HL-60 (cell line): Measurements from ENCODE around the gene PAQR8.

Experiments used
- DNase-seq, 2 experiments: peaks; one replicate each; pipeline ENCODE4 v3.0.0-alpha.2; 2010 to 2020; ENCODE audit warnings: low read depth in 1 of 2, low spot score in 1 of 2
- H3K27ac ChIP-seq: fragments of 250-450 bp; sonication (Bioruptor Pico); replicated peaks from 2 replicates; pipeline ENCODE4 v1.5.1; 2020; ENCODE audit warnings: mild to moderate bottlenecking, moderate library complexity
- H3K27me3 ChIP-seq: fragments of 250-450 bp; sonication (Bioruptor Pico); 2 replicates; pipeline ENCODE4 v1.5.1; 2021; ENCODE audit warnings: mild to moderate bottlenecking, moderate library complexity; ENCODE audit not compliant: insufficient read depth, poor library complexity, severe bottlenecking
- H3K4me3 ChIP-seq: replicated peaks from 2 replicates; pipeline ENCODE4 v1.5.1; 2011; ENCODE audit warnings: mild to moderate bottlenecking, control low read depth, low read length; ENCODE audit not compliant: insufficient read depth
- CTCF ChIP-seq: IDR thresholded peaks from one replicate; pipeline ENCODE4 v1.5.1; 2011; ENCODE audit warnings: low read length, control low read depth, inconsistent platforms; ENCODE audit not compliant: insufficient read depth
- GABPA ChIP-seq: IDR thresholded peaks from 2 replicates; pipeline ENCODE4 v1.6.1; 2012; ENCODE audit warnings: low read depth
- POLR2AphosphoS5 ChIP-seq: IDR thresholded peaks from 2 replicates; pipeline ENCODE4 v1.6.1; 2012; ENCODE audit warnings: low read depth
- REST ChIP-seq: IDR thresholded peaks from 2 replicates; pipeline ENCODE4 v1.6.1; 2012; ENCODE audit warnings: low read depth; ENCODE audit not compliant: insufficient replicate concordance
- SPI1 ChIP-seq: IDR thresholded peaks from 2 replicates; pipeline ENCODE4 v1.6.1; 2012; ENCODE audit warnings: low read depth, mild to moderate bottlenecking, borderline replicate concordance

The PAQR8 gene

GRCh38 chr6:52347818-52348217, 14.1 kb upstream of the PAQR8 start:
- H3K4me3 ChIP-seq: no peak overlapping the region
- DNase-seq: no peak
- no peak overlapping the region for H3K27ac ChIP-seq
- TF ChIP-seq GABPA (no peak), SPI1 (no peak), CTCF (no peak), POLR2AphosphoS5 (no peak), REST (no peak)
- H3K27me3 ChIP-seq: no peaks in the 10 kb centered on the region

GRCh38 chr6:52351879-52352238, 10.1 kb upstream of the PAQR8 start:
- Histone ChIP-seq H3K27ac (peak overlapping the region; percentile 59), H3K27me3 (no peaks in the 10 kb centered on the region), H3K4me3 (no peak overlapping the region)
- TF ChIP-seq POLR2AphosphoS5 (no peak), SPI1 (no peak), REST (no peak), GABPA (no peak)
- DNase-seq: no peak

- Histone ChIP-seq H3K4me3 (no peak overlapping the region; the same call in 1 of the 2 replicates), H3K27me3 (no peaks in the 10 kb centered on the region), H3K27ac (peak overlapping the region; percentile 59)
- DNase-seq: peak; percentile 68 to 95
- TF ChIP-seq SPI1 (peak; percentile 97), GABPA (no peak), CTCF (no peak), REST (no peak), POLR2AphosphoS5 (no peak)
Measured at GRCh38 chr6:52352239-52353018, 9.5 kb upstream of the PAQR8 start.
